GM23338 (cell line): ENCODE results near the gene UQCRFS1. TPM values are rescaled to one million over a fixed set of nuclear protein-coding genes. Genes with fewer than 3 reads are reported as not detected.

Source experiments
- ATAC-seq: fragments of 200-7000 bp; cut with Tn5 transposase; 3 replicates; pipeline ENCODE4 v1.9.1; 2020
- DNase-seq: peaks from one replicate; pipeline ENCODE4 v3.0.0-alpha.2; 2015; ENCODE audit warnings: low spot score
- H2AFZ ChIP-seq: fragments of 200-600 bp; sonication (generic); 2 replicates; pipeline ENCODE4 v1.8.0; 2016; ENCODE audit warnings: antibody characterized with exemption, mild to moderate bottlenecking, moderate library complexity
- H3F3A ChIP-seq: fragments of 200-600 bp; sonication (generic); replicated peaks from 2 replicates; pipeline ENCODE4 v1.8.0; 2017; ENCODE audit warnings: antibody characterized with exemption, mixed run types, low read depth
- H3K27ac ChIP-seq: fragments of 200-600 bp; sonication (generic); 2 replicates; pipeline ENCODE4 v1.6.1; 2016; ENCODE audit warnings: low read depth
- H3K27me3 ChIP-seq: fragments of 200-600 bp; sonication (generic); 2 replicates; pipeline ENCODE4 v1.8.0; 2016; ENCODE audit warnings: mild to moderate bottlenecking, mixed run types, moderate library complexity; ENCODE audit not compliant: insufficient read depth
- H3K36me3 ChIP-seq: fragments of 200-600 bp; sonication (generic); 2 replicates; pipeline ENCODE4 v1.8.0; 2016; ENCODE audit warnings: mild to moderate bottlenecking; ENCODE audit not compliant: insufficient read depth
- H3K4me1 ChIP-seq: fragments of 200-600 bp; sonication (generic); 2 replicates; pipeline ENCODE4 v1.8.0; 2016; ENCODE audit warnings: mild to moderate bottlenecking, moderate library complexity; ENCODE audit not compliant: insufficient read depth
- H3K4me2 ChIP-seq: fragments of 200-600 bp; sonication (generic); 2 replicates; pipeline ENCODE4 v1.7.1; 2017; ENCODE audit warnings: mixed run types
- H3K4me3 ChIP-seq: fragments of 200-600 bp; sonication (generic); 2 replicates; pipeline ENCODE4 v1.6.1; 2016; ENCODE audit warnings: mixed run types
- H3K79me2 ChIP-seq: fragments of 200-600 bp; sonication (generic); replicated peaks from 2 replicates; pipeline ENCODE4 v1.8.0; 2017; ENCODE audit warnings: mild to moderate bottlenecking; ENCODE audit not compliant: insufficient read depth
- H3K9me2 ChIP-seq: fragments of 200-600 bp; sonication (generic); 2 replicates; pipeline ENCODE4 v1.8.0; 2017; ENCODE audit not compliant: insufficient read depth
- H4K20me1 ChIP-seq: fragments of 200-600 bp; sonication (generic); replicated peaks from 2 replicates; pipeline ENCODE4 v1.8.0; 2017; ENCODE audit warnings: mild to moderate bottlenecking; ENCODE audit not compliant: insufficient read depth
- H3K27ac Mint-ChIP-seq: 2 replicates; pipeline ENCODE4 v1.8.0; 2020; ENCODE audit warnings: inconsistent platforms, mild to moderate bottlenecking, moderate library complexity, mixed read lengths
- H3K27me3 Mint-ChIP-seq: 3 replicates; pipeline ENCODE4 v1.8.0; 2022; ENCODE audit warnings: low read depth, mild to moderate bottlenecking, moderate library complexity, mixed read lengths, inconsistent platforms; ENCODE audit not compliant: insufficient read depth, poor library complexity
- H3K36me3 Mint-ChIP-seq: 3 replicates; pipeline ENCODE4 v1.8.0; 2021; ENCODE audit warnings: low read depth, mild to moderate bottlenecking, inconsistent platforms, moderate library complexity, mixed read lengths
- H3K4me1 Mint-ChIP-seq: 3 replicates; pipeline ENCODE4 v1.8.0; 2020; ENCODE audit warnings: mild to moderate bottlenecking, inconsistent platforms, mixed read lengths
- H3K4me3 Mint-ChIP-seq: 3 replicates; pipeline ENCODE4 v1.8.0; 2021; ENCODE audit warnings: moderate library complexity, mild to moderate bottlenecking, inconsistent platforms, mixed read lengths
- H3K9me3 Mint-ChIP-seq: 3 replicates; pipeline ENCODE4 v1.8.0; 2020; ENCODE audit warnings: moderate library complexity, mild to moderate bottlenecking, inconsistent platforms, mixed read lengths
- CTCF ChIP-seq, 2 experiments: fragments of 200-600 bp in 1 of 2; sonication (generic) in 1 of 2; conservative IDR thresholded peaks; 2 replicates each; pipeline versions ENCODE4 v1.5.1 to v1.6.1; 2016 to 2017; ENCODE audit warnings: antibody characterized with exemption in 2 of 2, low read depth in 2 of 2, mild to moderate bottlenecking in 2 of 2, moderate library complexity in 1 of 2
- ETS1 ChIP-seq: IDR thresholded peaks from 2 replicates; pipeline ENCODE4 v1.6.1; 2016; ENCODE audit warnings: antibody characterized with exemption
- EZH2 ChIP-seq: fragments of 200-600 bp; sonication (generic); IDR thresholded peaks from one replicate; pipeline ENCODE4 v1.8.0; 2017; ENCODE audit warnings: antibody characterized with exemption, mild to moderate bottlenecking, low read depth; ENCODE audit not compliant: unreplicated experiment
- NANOG ChIP-seq: IDR thresholded peaks from 2 replicates; pipeline ENCODE4 v1.6.1; 2016; ENCODE audit warnings: antibody characterized with exemption, borderline replicate concordance
- POLR2AphosphoS5 ChIP-seq: IDR thresholded peaks from 2 replicates; pipeline ENCODE4 v1.6.1; 2016; ENCODE audit warnings: antibody characterized with exemption, low read depth
- REST ChIP-seq: IDR thresholded peaks from one replicate; pipeline ENCODE4 v1.6.1; 2018; ENCODE audit warnings: antibody characterized with exemption; ENCODE audit not compliant: unreplicated experiment
- polyA plus RNA-seq: library from polyadenylated mRNA; unstranded; fragments of >200 nt; fragmentation: Nextera tagmentation; extraction: Ambion mirVana; gene quantifications from 2 replicates; pipeline ENCODE4 v1.2.1, GENCODE V29; 2016
- total RNA-seq: library from RNA; depleted of rRNA; stranded (reverse); fragments of >200 nt; shearing (Covaris generic); gene quantifications from 2 replicates; pipeline ENCODE4 v1.2.3, GENCODE V29; 2014

Gene UQCRFS1
- total and polyA plus RNA-seq, 2 experiments from 2014 or later: 49.4 to 57.6 TPM

- H4K20me1 ChIP-seq: no peaks in the 10 kb centered on the region
- no peak overlapping the region for H3K4me3 ChIP-seq
- H3K27ac Mint-ChIP-seq: no peak overlapping the region
- no peak overlapping the region for H3K4me3 Mint-ChIP-seq
- no peaks in the 10 kb centered on the region for H3K36me3 ChIP-seq
- H2AFZ ChIP-seq: peak overlapping the region; percentile 83; the same call in 1 of the 2 replicates
- H3K4me2 ChIP-seq: no peak overlapping the region
- no peaks in the 10 kb centered on the region for H3K4me1 Mint-ChIP-seq
- H3F3A ChIP-seq: no peaks in the 10 kb centered on the region
- peaks cover 21% of the 10 kb centered on the region for H3K9me3 Mint-ChIP-seq
- H3K27ac ChIP-seq: no peak overlapping the region
- H3K27me3 ChIP-seq: no peaks in the 10 kb centered on the region
- DNase-seq: no peak
- TF ChIP-seq ETS1: no peak
- no peak for TF ChIP-seq POLR2AphosphoS5
- TF ChIP-seq EZH2: no peak
- TF ChIP-seq REST: no peak
- no peaks in the 10 kb centered on the region for H3K9me2 ChIP-seq
- no peaks in the 10 kb centered on the region for H3K4me1 ChIP-seq
- 0 out of 3 replicates have a peak, but pooled peaks cover 4% of the 10 kb centered on the region for H3K36me3 Mint-ChIP-seq
- ATAC-seq: no peak
- H3K27me3 Mint-ChIP-seq: peaks cover 2% of the 10 kb centered on the region
- H3K79me2 ChIP-seq: no peaks in the 10 kb centered on the region
Measured at GRCh38 chr19:29259867-29260281, 46.9 kb upstream of the UQCRFS1 start.

GRCh38 chr19:29259153-29259552 lies 46.2 kb upstream of the UQCRFS1 start:
- no peaks in the 10 kb centered on the region for H4K20me1 ChIP-seq
- peak; percentile 32 for DNase-seq
- ATAC-seq: no peak
- Mint-ChIP-seq H3K9me3 (peaks cover 21% of the 10 kb centered on the region), H3K4me1 (no peaks in the 10 kb centered on the region), H3K27me3 (no peaks in the 10 kb centered on the region), H3K36me3 (0 out of 3 replicates have a peak, but pooled peaks cover 4% of the 10 kb centered on the region), H3K27ac (no peak overlapping the region), H3K4me3 (no peak overlapping the region)
- H3K79me2 ChIP-seq: no peaks in the 10 kb centered on the region
- no peaks in the 10 kb centered on the region for H3K36me3 ChIP-seq
- H3K4me1 ChIP-seq: no peaks in the 10 kb centered on the region
- H3K27ac ChIP-seq: no peak overlapping the region
- TF ChIP-seq NANOG (no peak), CTCF (conservative IDR thresholded peaks at IDR 0.05; ENCODE audit: low read depth in 2 of 2) (peak; percentile 36 to 51)
- no peaks in the 10 kb centered on the region for H3F3A ChIP-seq
- no peak overlapping the region for H3K4me3 ChIP-seq
- H3K9me2 ChIP-seq: no peaks in the 10 kb centered on the region
- no peak overlapping the region for H2AFZ ChIP-seq
- H3K4me2 ChIP-seq: no peak overlapping the region
- no peaks in the 10 kb centered on the region for H3K27me3 ChIP-seq
